ENCODE measurements around the gene RRBP1. TPM values are rescaled to one million over a fixed set of nuclear protein-coding genes. Genes with fewer than 3 reads are reported as not detected.
"Not testable (repeated sequence)": the region's sequence is repeated elsewhere in the genome, so short reads cannot be mapped to it uniquely, and the experiment has no call there.

The RRBP1 gene
- total RNA-seq, 2 experiments from 2014 or later: 48.0 to 51.0 TPM

DNA sequence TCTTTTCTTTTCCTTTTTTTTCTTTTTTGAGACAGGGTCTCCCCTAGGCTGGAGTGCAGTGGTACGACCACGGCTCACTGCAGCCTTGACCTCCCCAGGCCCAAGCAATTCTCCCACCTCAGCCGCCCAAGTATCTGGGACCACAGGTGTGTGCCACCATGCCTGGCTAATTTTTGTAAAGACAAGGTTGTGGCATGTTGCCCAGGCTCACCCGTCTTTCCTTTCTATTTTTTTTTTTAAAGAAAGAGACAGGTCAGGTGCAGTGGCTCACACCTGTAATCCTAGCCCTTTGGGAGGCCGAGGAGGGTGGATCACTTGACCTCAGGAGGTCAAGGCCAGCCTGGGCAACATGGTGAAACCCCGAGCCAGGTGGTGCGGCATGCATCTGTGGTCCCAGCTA is 34.3 kb upstream of the RRBP1 start:
- Mint-ChIP-seq H3K36me3 (no peaks in the 10 kb centered on the region), H3K4me3 (no peak overlapping the region), H3K27me3 (peaks cover 13% of the 10 kb centered on the region), H3K9me3 (no peaks in the 10 kb centered on the region), H3K27ac (no peak overlapping the region), H3K4me1 (no peaks in the 10 kb centered on the region)
- ATAC-seq (ENCODE audit: low read depth) (no peak), DNase-seq (no peak)
- POLR2A ChIA-PET: no interaction called here

- Mint-ChIP-seq H3K4me3 (no peak overlapping the region), H3K27me3 (peaks cover 13% of the 10 kb centered on the region), H3K27ac (no peak overlapping the region), H3K4me1 (no peaks in the 10 kb centered on the region), H3K9me3 (no peaks in the 10 kb centered on the region), H3K36me3 (no peaks in the 10 kb centered on the region)
- DNase-seq (no peak), ATAC-seq (ENCODE audit: low read depth) (no peak)
- POLR2A ChIA-PET: no interaction called here
These were observed 33.0 kb upstream of the RRBP1 start for GRCh38 chr20:17715075-17715474.

DNA sequence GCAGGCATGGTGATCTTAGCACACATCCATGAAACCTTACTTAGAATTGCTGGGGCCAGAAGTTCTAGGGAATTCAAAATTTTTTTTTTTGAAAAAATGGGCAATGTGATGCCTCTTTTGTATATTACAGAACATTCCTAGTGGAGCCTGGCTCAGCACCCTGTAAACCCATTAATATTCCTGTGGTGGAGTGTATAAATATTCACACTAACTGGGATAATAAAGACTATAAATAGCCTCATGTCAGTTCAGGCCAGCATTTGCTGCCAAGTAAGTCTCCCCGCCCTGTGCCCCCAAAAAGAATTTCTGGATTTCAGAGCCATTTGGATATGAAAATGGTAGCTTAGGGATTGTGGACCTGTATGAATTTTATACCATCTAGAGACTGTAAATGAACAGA is 32.6 kb upstream of the RRBP1 start:
- no peak overlapping the region for H3K27ac Mint-ChIP-seq
- H3K27me3 Mint-ChIP-seq: peaks cover 13% of the 10 kb centered on the region
- no peaks in the 10 kb centered on the region for H3K4me1 Mint-ChIP-seq
- no peaks in the 10 kb centered on the region for H3K9me3 Mint-ChIP-seq
- DNase-seq (no peak), ATAC-seq (ENCODE audit: low read depth) (no peak)
- H3K36me3 Mint-ChIP-seq: no peaks in the 10 kb centered on the region
- POLR2A ChIA-PET: no interaction called here
- no peak overlapping the region for H3K4me3 Mint-ChIP-seq

DNA sequence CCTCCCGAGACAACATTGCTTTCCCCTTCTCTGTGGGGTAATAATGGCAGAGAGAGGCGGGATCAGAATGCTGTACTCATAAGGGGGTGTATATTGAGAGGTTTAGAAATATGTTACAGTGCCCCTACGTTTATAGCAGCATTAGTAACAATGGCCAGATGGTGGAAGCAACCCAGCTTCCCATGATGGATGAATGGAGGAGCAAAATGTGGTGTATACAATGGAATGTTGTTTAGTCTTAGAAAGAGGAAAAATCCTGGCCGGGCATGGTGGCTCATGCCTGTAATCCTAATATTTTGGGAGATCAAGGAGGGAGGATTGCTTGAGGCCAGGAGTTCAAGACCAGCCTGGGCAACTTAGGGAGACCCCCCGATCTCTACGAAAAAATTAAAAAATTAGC is 30.7 kb upstream of the RRBP1 start:
- Mint-ChIP-seq H3K9me3 (no peaks in the 10 kb centered on the region), H3K27me3 (peaks cover 5% of the 10 kb centered on the region), H3K27ac (peak overlapping the region; percentile 17), H3K36me3 (no peaks in the 10 kb centered on the region), H3K4me1 (no peaks in the 10 kb centered on the region), H3K4me3 (no peak overlapping the region)
- ATAC-seq (ENCODE audit: low read depth) (no peak), DNase-seq (no peak)
- POLR2A ChIA-PET: no interaction called here

DNA sequence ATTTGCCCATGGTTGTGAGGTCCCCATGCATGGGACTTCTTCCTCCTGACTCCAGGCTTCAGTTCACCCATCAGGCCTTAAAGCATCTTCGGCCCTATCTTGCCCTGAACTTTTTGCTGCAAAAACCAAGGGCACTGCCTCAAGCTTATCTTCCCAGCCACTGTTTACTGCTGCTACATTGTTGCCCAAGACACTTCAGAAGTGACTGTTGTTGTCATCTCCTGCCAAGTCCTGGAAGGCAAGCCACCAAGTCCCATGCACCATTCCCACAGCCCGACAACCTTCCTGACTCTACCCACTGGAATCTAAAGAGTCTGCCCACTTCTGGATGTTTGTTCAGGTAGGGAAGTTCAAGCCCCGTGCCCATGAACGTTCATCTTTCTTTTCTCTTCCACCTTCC is 30.2 kb upstream of the RRBP1 start:
- H3K4me3 Mint-ChIP-seq: no peak overlapping the region
- H3K4me1 Mint-ChIP-seq: no peaks in the 10 kb centered on the region
- H3K27ac Mint-ChIP-seq: no peak overlapping the region
- POLR2A ChIA-PET: no interaction called here
- peaks cover 5% of the 10 kb centered on the region for H3K27me3 Mint-ChIP-seq
- H3K36me3 Mint-ChIP-seq: no peaks in the 10 kb centered on the region
- ATAC-seq (ENCODE audit: low read depth) (no peak), DNase-seq (no peak)
- H3K9me3 Mint-ChIP-seq: no peaks in the 10 kb centered on the region

GRCh38 chr20:17711267-17711627 is 29.2 kb upstream of the RRBP1 start:
- Mint-ChIP-seq H3K4me3 (no peak overlapping the region), H3K9me3 (no peaks in the 10 kb centered on the region), H3K27me3 (peaks cover 5% of the 10 kb centered on the region), H3K27ac (no peak overlapping the region), H3K36me3 (no peaks in the 10 kb centered on the region), H3K4me1 (no peaks in the 10 kb centered on the region)
- ATAC-seq (ENCODE audit: low read depth): no peak
- POLR2A ChIA-PET: no interaction called here
- no peak for DNase-seq

DNA sequence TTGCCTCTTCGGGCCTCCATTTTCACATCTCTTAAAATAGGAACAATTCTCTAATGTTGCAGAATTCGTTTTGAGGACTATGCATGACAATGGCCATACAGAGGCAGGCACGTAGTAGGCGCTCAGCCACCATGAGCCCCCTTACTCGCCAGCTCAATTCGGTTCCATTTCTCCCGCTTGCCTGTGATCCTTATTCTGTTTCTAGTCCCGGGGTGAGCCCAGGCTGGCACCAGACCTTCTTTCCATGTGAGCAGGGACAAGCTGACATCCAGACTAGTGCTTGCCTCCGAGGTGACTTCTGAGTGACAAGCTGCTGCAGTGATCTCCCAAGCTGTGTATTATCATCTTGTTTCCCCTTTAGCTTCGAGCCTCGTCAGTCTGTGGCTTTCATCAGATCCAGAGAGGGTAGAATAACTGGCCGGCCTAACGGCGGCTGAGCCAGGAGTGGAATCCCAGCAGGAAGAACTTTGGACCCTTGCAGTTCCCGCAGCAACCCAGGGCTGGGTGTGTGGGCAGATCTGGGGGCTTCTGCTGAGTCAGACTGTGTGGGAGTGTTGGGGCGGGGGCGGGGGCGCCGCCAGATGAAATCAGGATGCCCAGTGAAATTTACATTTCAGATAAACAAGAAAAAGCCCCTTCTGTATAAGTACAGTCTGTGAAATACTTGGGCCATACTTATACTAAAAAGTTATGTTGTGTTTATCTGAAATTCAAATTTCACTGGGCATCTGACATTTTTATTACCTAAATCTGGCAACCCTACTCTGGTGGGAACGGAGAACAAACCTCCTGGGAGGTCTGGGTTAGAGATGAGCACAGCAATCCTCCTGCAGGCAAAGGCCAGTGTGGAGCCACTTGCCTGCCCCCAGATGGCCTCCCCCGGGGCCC is 28.6 kb upstream of the RRBP1 start:
- H3K27me3 Mint-ChIP-seq: peaks cover 5% of the 10 kb centered on the region
- no peaks in the 10 kb centered on the region for H3K36me3 Mint-ChIP-seq
- no peak overlapping the region for H3K27ac Mint-ChIP-seq
- ATAC-seq (ENCODE audit: low read depth): no peak
- POLR2A ChIA-PET: no interaction called here
- DNase-seq: no peak
- no peak overlapping the region for H3K4me3 Mint-ChIP-seq
- no peaks in the 10 kb centered on the region for H3K4me1 Mint-ChIP-seq
- no peaks in the 10 kb centered on the region for H3K9me3 Mint-ChIP-seq

GRCh38 chr20:17709361-17710293 is 27.6 kb upstream of the RRBP1 start:
- no peak overlapping the region for H3K27ac Mint-ChIP-seq
- H3K4me3 Mint-ChIP-seq: no peak overlapping the region
- ATAC-seq (ENCODE audit: low read depth): no peak
- no peaks in the 10 kb centered on the region for H3K4me1 Mint-ChIP-seq
- peaks cover 5% of the 10 kb centered on the region for H3K27me3 Mint-ChIP-seq
- no peak for DNase-seq
- no peaks in the 10 kb centered on the region for H3K36me3 Mint-ChIP-seq
- POLR2A ChIA-PET: no interaction called here
- H3K9me3 Mint-ChIP-seq: no peaks in the 10 kb centered on the region

GRCh38 chr20:17708675-17709360 is 26.8 kb upstream of the RRBP1 start:
- Mint-ChIP-seq H3K4me1 (no peaks in the 10 kb centered on the region), H3K9me3 (no peaks in the 10 kb centered on the region), H3K4me3 (no peak overlapping the region), H3K36me3 (no peaks in the 10 kb centered on the region), H3K27me3 (peaks cover 5% of the 10 kb centered on the region), H3K27ac (no peak overlapping the region)
- DNase-seq (no peak), ATAC-seq (ENCODE audit: low read depth) (no peak)
- POLR2A ChIA-PET: no interaction called here

- H3K4me3 Mint-ChIP-seq; H3K4me1 Mint-ChIP-seq; H3K27ac Mint-ChIP-seq; POLR2A ChIA-PET; H3K36me3 Mint-ChIP-seq; H3K9me3 Mint-ChIP-seq; H3K27me3 Mint-ChIP-seq; DNase-seq; ATAC-seq (ENCODE audit: low read depth): not testable (repeated sequence)
These were observed 25.9 kb upstream of the RRBP1 start for GRCh38 chr20:17707951-17708350.

DNA sequence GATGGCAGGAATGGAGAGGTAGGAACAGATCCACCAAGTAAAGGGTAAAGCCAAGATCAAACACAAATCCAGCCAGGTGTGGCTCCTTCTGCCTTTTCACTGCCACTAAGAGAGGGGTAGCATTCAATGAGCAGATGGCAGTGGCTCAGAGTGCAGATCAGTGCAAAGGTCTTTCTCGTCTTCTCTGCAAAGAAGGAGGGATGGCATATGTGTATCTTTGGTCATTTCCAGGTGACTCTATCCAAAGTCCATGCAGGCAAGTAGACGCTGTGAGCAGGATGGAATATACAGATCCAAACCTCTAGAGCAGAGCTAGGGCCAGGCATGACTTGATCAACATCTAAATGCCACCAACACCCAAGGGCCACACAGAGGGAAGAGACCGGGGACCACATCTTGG is 24.6 kb upstream of the RRBP1 start:
- POLR2A ChIA-PET: no interaction called here
- no peak overlapping the region for H3K4me3 Mint-ChIP-seq
- H3K9me3 Mint-ChIP-seq: no peaks in the 10 kb centered on the region
- DNase-seq (no peak), ATAC-seq (ENCODE audit: low read depth) (no peak)
- H3K4me1 Mint-ChIP-seq: no peaks in the 10 kb centered on the region
- H3K27me3 Mint-ChIP-seq: peaks cover 3% of the 10 kb centered on the region
- H3K36me3 Mint-ChIP-seq: no peaks in the 10 kb centered on the region
- H3K27ac Mint-ChIP-seq: no peak overlapping the region

DNA sequence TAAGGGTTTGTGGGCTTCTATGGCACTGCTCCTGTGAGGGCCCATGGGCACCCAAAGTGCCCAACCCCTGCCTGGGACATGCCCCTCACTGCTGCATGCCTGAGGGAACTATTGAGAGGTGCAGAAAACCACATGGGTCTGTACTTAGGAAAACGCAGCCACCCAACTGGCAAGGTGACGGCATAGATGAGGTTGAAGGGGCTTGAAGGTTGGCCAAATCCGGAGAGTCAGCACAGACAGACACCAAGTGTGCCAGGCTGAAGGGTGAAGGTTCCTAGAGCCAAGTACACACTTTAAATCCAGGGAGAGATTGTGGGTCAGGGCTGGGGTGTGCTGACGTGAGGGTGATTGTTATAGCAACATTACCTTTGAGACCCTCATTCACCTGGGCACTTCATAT is 23.9 kb upstream of the RRBP1 start:
- Mint-ChIP-seq H3K27me3 (peaks cover 3% of the 10 kb centered on the region), H3K36me3 (no peaks in the 10 kb centered on the region), H3K9me3 (no peaks in the 10 kb centered on the region), H3K4me3 (no peak overlapping the region), H3K27ac (no peak overlapping the region), H3K4me1 (no peaks in the 10 kb centered on the region)
- ATAC-seq (ENCODE audit: low read depth): no peak
- no peak for DNase-seq
- POLR2A ChIA-PET: no interaction called here

DNA sequence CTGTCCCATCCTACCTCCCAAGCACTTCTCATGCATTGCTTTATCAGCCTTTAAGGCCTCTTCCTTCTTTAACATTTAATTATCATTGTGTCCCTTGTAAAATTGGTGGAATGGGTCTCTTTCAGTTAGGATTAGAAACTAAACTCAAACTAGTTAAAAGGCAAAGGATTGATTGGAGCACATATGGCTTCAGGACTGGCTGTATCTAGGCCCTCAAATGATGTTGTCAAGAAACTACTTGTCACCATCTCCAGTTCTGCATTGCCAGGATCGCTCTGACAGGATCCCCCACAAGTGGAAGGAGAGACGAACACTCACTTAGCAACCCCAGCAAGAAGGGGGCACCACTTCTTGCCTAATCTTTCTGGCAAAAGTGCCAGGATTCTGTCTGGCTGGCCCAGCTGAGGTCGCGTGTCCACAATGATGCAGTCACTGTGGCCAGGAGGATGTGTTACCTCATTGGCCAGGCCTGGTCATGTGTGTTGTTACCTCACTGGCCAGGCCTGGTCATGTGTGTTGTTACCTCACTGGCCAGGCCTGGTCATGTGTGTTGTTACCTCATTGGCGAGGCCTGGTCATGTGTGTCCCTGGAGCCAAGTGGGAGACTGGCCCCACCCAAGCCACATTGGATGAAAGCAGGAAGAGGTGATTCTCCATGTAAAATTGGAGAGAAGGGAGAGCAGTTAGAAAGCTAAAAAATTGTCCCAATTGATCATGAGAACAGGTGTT is 22.7 kb upstream of the RRBP1 start:
- Mint-ChIP-seq H3K4me3 (no peak overlapping the region), H3K27me3 (peaks cover 3% of the 10 kb centered on the region), H3K9me3 (no peaks in the 10 kb centered on the region), H3K4me1 (no peaks in the 10 kb centered on the region), H3K27ac (no peak overlapping the region), H3K36me3 (no peaks in the 10 kb centered on the region)
- DNase-seq (no peak), ATAC-seq (ENCODE audit: low read depth) (no peak)
- POLR2A ChIA-PET: no interaction called here
